HEK293 (cell line): ENCODE results near the gene GPATCH4.

ENCODE experiments used
- CTCF ChIA-PET: fragments of 350-600 bp; formaldehyde crosslinking; extraction: SDS; loops from one replicate; lab custom pipeline; 2021; ENCODE audit warnings: antibody characterized with exemption; lab: Yijun Ruan, JAX
- POLR2A ChIA-PET: fragments of 300-600 bp; formaldehyde crosslinking; extraction: SDS; loops from one replicate; lab custom pipeline; 2020; ENCODE audit warnings: antibody characterized with exemption, inconsistent platforms; lab: Yijun Ruan, JAX
- H3K27ac ChIP-seq: fragments of 200-500 bp; sonication (Bioruptor generic); 2 replicates; pipeline ENCODE4 v1.5.1; 2014; ENCODE audit warnings: low read depth, low read length, control low read depth, inconsistent platforms; ENCODE audit errors: extremely low read depth
- H3K36me3 ChIP-seq, 2 experiments: fragments of 200-500 bp in 1 of 2; sonication (Bioruptor generic) in 1 of 2; 1 replicate in 1 of 2; 2 replicates in 1 of 2; pipeline ENCODE4 v1.5.1; 2014 to 2017; ENCODE audit warnings: inconsistent platforms in 2 of 2, low read length in 2 of 2; ENCODE audit not compliant: control insufficient read depth in 2 of 2, insufficient read depth in 1 of 2
- H3K4me1 ChIP-seq: fragments of 200-500 bp; sonication (Bioruptor generic); 2 replicates; pipeline ENCODE4 v1.5.1; 2014; ENCODE audit warnings: mild to moderate bottlenecking, low read length, inconsistent platforms; ENCODE audit not compliant: control insufficient read depth, insufficient read depth
- H3K4me3 ChIP-seq: 2 replicates; pipeline ENCODE4 v1.5.1; 2011; ENCODE audit warnings: low read depth, mild to moderate bottlenecking, control low read depth, low read length, moderate library complexity
- H3K9me3 ChIP-seq: fragments of 200-500 bp; sonication (Bioruptor generic); 2 replicates; pipeline ENCODE4 v1.5.1; 2014; ENCODE audit warnings: low read depth, low read length, inconsistent platforms; ENCODE audit not compliant: control insufficient read depth, insufficient read depth
- AEBP2 ChIP-seq: fragments of 450-650 bp; formaldehyde crosslinking; IDR thresholded peaks from 2 replicates; pipeline ENCODE4 v1.5.1; 2016; ENCODE audit warnings: missing biosample characterization, missing genetic modification characterization, borderline replicate concordance
- BCL11A ChIP-seq: fragments of 450-650 bp; formaldehyde crosslinking; IDR thresholded peaks from 2 replicates; pipeline ENCODE4 v1.5.1; 2016; ENCODE audit warnings: low read depth, missing biosample characterization, missing genetic modification characterization
- IKZF3 ChIP-seq: fragments of 450-650 bp; IDR thresholded peaks from 2 replicates; pipeline ENCODE4 v1.5.0; 2018; ENCODE audit warnings: missing biosample characterization, mild to moderate bottlenecking, missing genetic modification characterization, moderate library complexity
- KLF1 ChIP-seq: fragments of 450-650 bp; formaldehyde crosslinking; IDR thresholded peaks from 2 replicates; pipeline ENCODE4 v1.5.1; 2016; ENCODE audit warnings: missing biosample characterization, missing genetic modification characterization
- KLF17 ChIP-seq: fragments of 450-650 bp; formaldehyde crosslinking; IDR thresholded peaks from 2 replicates; pipeline ENCODE4 v1.5.1; 2016; ENCODE audit warnings: missing biosample characterization, missing genetic modification characterization
- KLF9 ChIP-seq: fragments of 450-650 bp; formaldehyde crosslinking; IDR thresholded peaks from 2 replicates; pipeline ENCODE4 v1.5.1; 2016; ENCODE audit warnings: missing biosample characterization, missing genetic modification characterization, low read depth
- ZBTB11 ChIP-seq: fragments of 450-650 bp; formaldehyde crosslinking; conservative IDR thresholded peaks from 2 replicates; pipeline ENCODE4 v1.5.1; 2016; ENCODE audit warnings: low read depth, missing biosample characterization, missing genetic modification characterization
- ZBTB17 ChIP-seq: fragments of 450-650 bp; formaldehyde crosslinking; IDR thresholded peaks from 2 replicates; pipeline ENCODE4 v1.5.1; 2016; ENCODE audit warnings: missing biosample characterization, missing genetic modification characterization
- ZBTB26 ChIP-seq: fragments of 450-650 bp; formaldehyde crosslinking; optimal IDR thresholded peaks from 2 replicates; pipeline ENCODE3; 2016; ENCODE audit warnings: missing biosample characterization, mild to moderate bottlenecking, missing genetic modification characterization
- ZBTB49 ChIP-seq: fragments of 450-650 bp; formaldehyde crosslinking; IDR thresholded peaks from 2 replicates; pipeline ENCODE4 v1.5.1; 2016; ENCODE audit warnings: missing biosample characterization, missing genetic modification characterization, low read depth
- ZFP37 ChIP-seq: fragments of 450-650 bp; formaldehyde crosslinking; IDR thresholded peaks from 2 replicates; pipeline ENCODE4 v1.5.1; 2016; ENCODE audit warnings: missing biosample characterization, missing genetic modification characterization
- ZNF221 ChIP-seq: fragments of 450-650 bp; formaldehyde crosslinking; IDR thresholded peaks from 2 replicates; pipeline ENCODE4 v1.5.1; 2017; ENCODE audit warnings: missing biosample characterization, missing genetic modification characterization, borderline replicate concordance
- ZNF292 ChIP-seq: fragments of 450-650 bp; formaldehyde crosslinking; IDR thresholded peaks from 2 replicates; pipeline ENCODE4 v1.5.1; 2016; ENCODE audit warnings: low read depth, missing biosample characterization, missing genetic modification characterization, borderline replicate concordance
- ZNF311 ChIP-seq: fragments of 450-650 bp; formaldehyde crosslinking; IDR thresholded peaks from 2 replicates; pipeline ENCODE4 v1.5.1; 2017; ENCODE audit warnings: missing biosample characterization, missing genetic modification characterization, borderline replicate concordance
- ZNF350 ChIP-seq: fragments of 450-650 bp; formaldehyde crosslinking; IDR thresholded peaks from 2 replicates; pipeline ENCODE4 v1.5.0; 2017; ENCODE audit warnings: missing biosample characterization, mild to moderate bottlenecking, missing genetic modification characterization
- ZNF391 ChIP-seq: fragments of 450-650 bp; formaldehyde crosslinking; IDR thresholded peaks from 2 replicates; pipeline ENCODE4 v1.5.1; 2016; ENCODE audit warnings: low read depth, missing biosample characterization, missing genetic modification characterization, borderline replicate concordance
- ZNF501 ChIP-seq: fragments of 450-650 bp; formaldehyde crosslinking; IDR thresholded peaks from 2 replicates; pipeline ENCODE4 v1.5.1; 2016; ENCODE audit warnings: missing biosample characterization, missing genetic modification characterization
- ZNF529 ChIP-seq: fragments of 450-650 bp; formaldehyde crosslinking; IDR thresholded peaks from 2 replicates; pipeline ENCODE4 v1.5.1; 2017; ENCODE audit warnings: missing genetic modification characterization, missing biosample characterization; ENCODE audit not compliant: insufficient replicate concordance
- ZNF571 ChIP-seq: fragments of 450-650 bp; formaldehyde crosslinking; IDR thresholded peaks from 2 replicates; pipeline ENCODE4 v1.5.0; 2017; ENCODE audit warnings: missing biosample characterization, missing genetic modification characterization
- ZNF596 ChIP-seq: fragments of 450-650 bp; IDR thresholded peaks from 2 replicates; pipeline ENCODE4 v1.5.0; 2018; ENCODE audit warnings: missing biosample characterization, mild to moderate bottlenecking, missing genetic modification characterization, moderate library complexity
- ZNF654 ChIP-seq: fragments of 450-650 bp; formaldehyde crosslinking; IDR thresholded peaks from 2 replicates; pipeline ENCODE4 v1.5.1; 2016; ENCODE audit warnings: low read depth, missing biosample characterization, missing genetic modification characterization
- ZNF660 ChIP-seq: fragments of 450-650 bp; IDR thresholded peaks from 2 replicates; pipeline ENCODE4 v1.5.1; 2018; ENCODE audit warnings: missing biosample characterization, mild to moderate bottlenecking, missing genetic modification characterization
- ZNF670 ChIP-seq: fragments of 450-650 bp; formaldehyde crosslinking; IDR thresholded peaks from 2 replicates; pipeline ENCODE4 v1.5.1; 2016; ENCODE audit warnings: missing biosample characterization, missing genetic modification characterization, low read depth
- ZNF843 ChIP-seq: fragments of 450-650 bp; formaldehyde crosslinking; IDR thresholded peaks from 2 replicates; pipeline ENCODE4 v1.5.1; 2016; ENCODE audit warnings: missing biosample characterization, missing genetic modification characterization
- ZSCAN16 ChIP-seq: fragments of 450-650 bp; formaldehyde crosslinking; IDR thresholded peaks from 2 replicates; pipeline ENCODE4 v1.5.1; 2016; ENCODE audit warnings: missing biosample characterization, missing genetic modification characterization

The GPATCH4 gene

GRCh38 chr1:156571261-156571852 lies 29.9 kb downstream of the GPATCH4 start:
- Histone ChIP-seq H3K9me3 (no peaks in the 10 kb centered on the region), H3K27ac (peak overlapping the region; percentile 35), H3K36me3 (peaks cover 23 to 31% of the 10 kb centered on the region in 2 experiments), H3K4me1 (no peaks in the 10 kb centered on the region; the same call in 1 of the 2 replicates), H3K4me3 (peak overlapping the region; percentile 98)
- ChIA-PET CTCF (interaction anchor here (0.5 to 1.8 kb wide), 8 partner anchors 8 to 252 kb away, joined by 3 to 9 read pairs (median 4); no protein-coding TSS in a partner anchor), POLR2A (interaction anchor here (0.9 to 1.7 kb wide), 2 partner anchors 8 to 21 kb away, joined by 3 to 9 read pairs; partner anchors contain the start of genes NAXE and TTC24)
- no peak for TF ChIP-seq ZNF311 (tag by site-specific recombination)
- TF ChIP-seq ZNF670 (tag by site-specific recombination), result no peak
- TF ChIP-seq ZBTB17 (tag by site-specific recombination), result peak; percentile 35; the same call in 1 of the 2 replicates
- no peak for TF ChIP-seq ZSCAN16 (tag by site-specific recombination)
- no peak for TF ChIP-seq ZBTB49 (tag by site-specific recombination)
- TF ChIP-seq IKZF3 (tag by site-specific recombination), result peak; percentile 74
- TF ChIP-seq KLF9 (tag by site-specific recombination), result peak; percentile 24
- no peak for TF ChIP-seq ZNF843 (tag by site-specific recombination)
- no peak for TF ChIP-seq ZNF654 (tag by site-specific recombination)
- no peak for TF ChIP-seq AEBP2 (tag by site-specific recombination)
- no peak; the same call in 1 of the 2 replicates for TF ChIP-seq KLF1
- TF ChIP-seq ZBTB11 (tag by site-specific recombination), result no peak
- TF ChIP-seq ZFP37 (tag by site-specific recombination), result no peak
- TF ChIP-seq ZNF391 (tag by site-specific recombination), result no peak; the same call in 1 of the 2 replicates
- no peak for TF ChIP-seq ZNF221 (tag by site-specific recombination)
- no peak for TF ChIP-seq ZNF596 (tag by site-specific recombination)
- no peak for TF ChIP-seq ZNF571 (tag by site-specific recombination)
- no peak for TF ChIP-seq ZNF529 (tag by site-specific recombination)
- TF ChIP-seq ZBTB26 (tag by site-specific recombination), result no peak
- TF ChIP-seq ZNF660 (tag by site-specific recombination), result 0 out of 2 replicates have a peak, but pooled peaks have one; percentile 36
- TF ChIP-seq KLF17 (tag by site-specific recombination), result peak; percentile 96
- no peak for TF ChIP-seq ZNF292 (tag by site-specific recombination)
- no peak for TF ChIP-seq BCL11A (tag by site-specific recombination)
- TF ChIP-seq ZNF350 (tag by site-specific recombination), result no peak
- 0 out of 2 replicates have a peak, but pooled peaks have one; percentile 14 for TF ChIP-seq ZNF501 (tag by site-specific recombination)
